Gastroesophageal sphincter (tissue), 3 donors: ENCODE measurements around the gene LBX1.

Source experiments
- CTCF ChIP-seq, 4 experiments: fragments of 200-600 bp in 2 of 4; fragments of 450-650 bp in 2 of 4; sonication (generic) in 1 of 4; IDR thresholded peaks; one replicate each; pipeline ENCODE4 v1.5.1; 2017 to 2019; ENCODE audit warnings: antibody characterized with exemption in 4 of 4, mild to moderate bottlenecking in 2 of 4, moderate library complexity in 2 of 4
- POLR2AphosphoS5 ChIP-seq: sonication (generic); formaldehyde crosslinking; IDR thresholded peaks from one replicate; pipeline ENCODE4 v1.6.1; 2017; ENCODE audit warnings: antibody characterized with exemption

DNA sequence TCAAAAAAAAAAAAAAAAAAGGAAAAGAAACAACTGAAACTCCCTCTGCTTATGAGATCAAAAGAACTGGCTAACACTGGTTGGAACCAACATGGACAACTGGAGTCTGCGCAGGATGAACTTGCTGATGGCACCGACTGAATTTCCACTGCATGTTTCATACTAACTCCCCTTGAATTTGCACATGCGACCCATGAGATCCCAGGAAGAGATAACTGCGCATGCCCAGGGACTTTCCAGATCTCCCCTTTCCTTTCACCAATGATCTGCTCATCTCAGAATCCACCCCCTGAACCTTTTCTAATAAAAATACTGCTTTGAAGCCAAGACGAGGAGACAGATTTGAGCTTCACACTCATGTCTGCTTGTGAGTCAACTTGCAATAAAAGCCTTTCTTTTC, 20.7 kb downstream of the LBX1 start:
- TF ChIP-seq CTCF (IDR thresholded peaks at IDR 0.05) (no peak), POLR2AphosphoS5 (no peak)
